HEK293T (cell line): ENCODE data around the gene GPR62.

Source experiments
- CTCF ChIA-PET: fragments of 350-600 bp; formaldehyde crosslinking; extraction: SDS; loops from one replicate; lab custom pipeline; 2021; ENCODE audit warnings: antibody characterized with exemption, inconsistent platforms; lab: Yijun Ruan, JAX
- POLR2A ChIA-PET: fragments of 350-600 bp; formaldehyde crosslinking; extraction: SDS; loops from one replicate; lab custom pipeline; 2020; ENCODE audit warnings: antibody characterized with exemption, inconsistent platforms; lab: Yijun Ruan, JAX
- DNase-seq: peaks from one replicate; pipeline ENCODE4 v3.0.0; 2012; ENCODE audit warnings: mixed read lengths; ENCODE audit errors: extremely low spot score
- ARNT ChIP-seq: fragments of 450-650 bp; IDR thresholded peaks from 2 replicates; pipeline ENCODE4 v1.6.1; 2017; ENCODE audit warnings: mild to moderate bottlenecking
- BHLHE40 ChIP-seq: fragments of 450-650 bp; IDR thresholded peaks from 2 replicates; pipeline ENCODE4 v1.6.1; 2016; ENCODE audit warnings: mild to moderate bottlenecking, moderate library complexity, borderline replicate concordance
- CTBP1 ChIP-seq: fragments of 450-650 bp; IDR thresholded peaks from 2 replicates; pipeline ENCODE4 v1.6.1; 2016; ENCODE audit warnings: borderline replicate concordance
- ELF4 ChIP-seq: fragments of 450-650 bp; IDR thresholded peaks from 2 replicates; pipeline ENCODE4 v1.6.1; 2017; ENCODE audit warnings: antibody characterized with exemption
- FOXA1 ChIP-seq: fragments of 450-650 bp; IDR thresholded peaks from 2 replicates; pipeline ENCODE4 v1.6.1; 2016; ENCODE audit warnings: mild to moderate bottlenecking
- FOXK2 ChIP-seq: fragments of 450-650 bp; IDR thresholded peaks from 2 replicates; pipeline ENCODE4 v1.6.1; 2016; ENCODE audit warnings: mild to moderate bottlenecking
- FOXM1 ChIP-seq: fragments of 450-650 bp; IDR thresholded peaks from 2 replicates; pipeline ENCODE4 v1.6.1; 2017; ENCODE audit warnings: mild to moderate bottlenecking, borderline replicate concordance
- HDGF ChIP-seq: fragments of 450-650 bp; IDR thresholded peaks from 2 replicates; pipeline ENCODE4 v1.6.1; 2017; ENCODE audit warnings: antibody characterized with exemption, borderline replicate concordance
- L3MBTL2 ChIP-seq: fragments of 450-650 bp; conservative IDR thresholded peaks from 2 replicates; pipeline ENCODE4 v1.6.1; 2016; ENCODE audit warnings: mild to moderate bottlenecking
- LEF1 ChIP-seq: fragments of 450-650 bp; IDR thresholded peaks from 2 replicates; pipeline ENCODE4 v1.6.1; 2017; ENCODE audit warnings: mild to moderate bottlenecking, borderline replicate concordance
- NFRKB ChIP-seq: fragments of 450-650 bp; IDR thresholded peaks from 2 replicates; pipeline ENCODE4 v1.6.1; 2016; ENCODE audit warnings: mild to moderate bottlenecking, moderate library complexity
- SP1 ChIP-seq: fragments of 450-650 bp; IDR thresholded peaks from 2 replicates; pipeline ENCODE4 v1.6.1; 2017
- SUZ12 ChIP-seq: fragments of 450-650 bp; IDR thresholded peaks from 2 replicates; pipeline ENCODE4 v1.6.1; 2016; ENCODE audit warnings: mild to moderate bottlenecking
- TARDBP ChIP-seq: fragments of 450-650 bp; IDR thresholded peaks from 2 replicates; pipeline ENCODE4 v1.6.1; 2016
- ZNF384 ChIP-seq: fragments of 450-650 bp; IDR thresholded peaks from 2 replicates; pipeline ENCODE4 v1.6.1; 2016
- TF ChIP-seq, protein P1 (sequence below): fragments of 450-650 bp; IDR thresholded peaks from 2 replicates; pipeline ENCODE4 v1.6.1; 2016

GPR62 gene

DNA sequence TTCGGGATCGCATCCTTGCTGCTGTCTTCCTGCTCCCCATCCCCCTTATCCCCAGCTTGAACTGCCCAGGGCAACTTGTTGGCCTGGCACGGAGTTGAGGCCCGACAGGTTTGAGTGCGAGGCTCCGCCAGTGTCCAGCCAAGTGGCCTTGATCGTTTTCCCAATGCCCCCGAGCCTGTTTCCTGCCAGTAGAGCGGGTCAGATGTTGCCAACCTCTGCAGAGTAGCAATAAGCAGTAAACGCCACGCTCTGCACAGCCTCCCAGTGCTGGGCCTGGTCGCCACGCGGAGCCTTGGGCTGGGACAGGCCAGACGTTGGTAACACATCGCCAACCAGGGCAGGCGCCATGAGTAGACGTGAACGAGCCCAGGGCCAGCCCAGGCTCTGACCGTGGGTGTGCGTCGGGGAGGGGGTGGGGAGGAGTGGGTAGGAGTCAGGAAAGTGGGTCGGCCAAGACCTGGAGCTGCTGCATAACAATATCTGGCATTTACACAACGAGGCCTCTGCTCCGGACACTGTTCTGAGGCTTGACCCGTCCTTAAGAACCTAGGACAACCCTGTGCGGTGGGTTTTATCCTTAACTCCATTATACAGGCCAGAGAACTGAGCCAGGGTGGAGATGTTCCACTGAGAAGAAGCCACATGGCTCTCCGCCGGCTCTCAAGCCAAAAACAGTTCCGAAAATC, 19.2 kb downstream of the GPR62 start:
- DNase-seq = no peak
- ChIA-PET POLR2A (interaction anchor here (0.7 to 4.2 kb wide), 13 partner anchors 9 to 82 kb away, joined by 3 to 52 read pairs (median 6); partner anchors contain the start of genes ACY1, DUSP7, PARP3 and RPL29), CTCF (interaction anchor here (0.7 to 4.5 kb wide), 7 partner anchors 8 to 42 kb away, joined by 3 to 21 read pairs (median 5); partner anchors contain the start of genes ACY1, PARP3 and RRP9)
- TF ChIP-seq FOXA1 (no peak), NFRKB (no peak), ELF4 (no peak), FOXM1 (no peak), HDGF (no peak), ARNT (no peak), BHLHE40 (no peak), L3MBTL2 (no peak)
- TF ChIP-seq, protein P1, sequence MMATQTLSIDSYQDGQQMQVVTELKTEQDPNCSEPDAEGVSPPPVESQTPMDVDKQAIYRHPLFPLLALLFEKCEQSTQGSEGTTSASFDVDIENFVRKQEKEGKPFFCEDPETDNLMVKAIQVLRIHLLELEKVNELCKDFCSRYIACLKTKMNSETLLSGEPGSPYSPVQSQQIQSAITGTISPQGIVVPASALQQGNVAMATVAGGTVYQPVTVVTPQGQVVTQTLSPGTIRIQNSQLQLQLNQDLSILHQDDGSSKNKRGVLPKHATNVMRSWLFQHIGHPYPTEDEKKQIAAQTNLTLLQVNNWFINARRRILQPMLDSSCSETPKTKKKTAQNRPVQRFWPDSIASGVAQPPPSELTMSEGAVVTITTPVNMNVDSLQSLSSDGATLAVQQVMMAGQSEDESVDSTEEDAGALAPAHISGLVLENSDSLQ = no peak

DNA sequence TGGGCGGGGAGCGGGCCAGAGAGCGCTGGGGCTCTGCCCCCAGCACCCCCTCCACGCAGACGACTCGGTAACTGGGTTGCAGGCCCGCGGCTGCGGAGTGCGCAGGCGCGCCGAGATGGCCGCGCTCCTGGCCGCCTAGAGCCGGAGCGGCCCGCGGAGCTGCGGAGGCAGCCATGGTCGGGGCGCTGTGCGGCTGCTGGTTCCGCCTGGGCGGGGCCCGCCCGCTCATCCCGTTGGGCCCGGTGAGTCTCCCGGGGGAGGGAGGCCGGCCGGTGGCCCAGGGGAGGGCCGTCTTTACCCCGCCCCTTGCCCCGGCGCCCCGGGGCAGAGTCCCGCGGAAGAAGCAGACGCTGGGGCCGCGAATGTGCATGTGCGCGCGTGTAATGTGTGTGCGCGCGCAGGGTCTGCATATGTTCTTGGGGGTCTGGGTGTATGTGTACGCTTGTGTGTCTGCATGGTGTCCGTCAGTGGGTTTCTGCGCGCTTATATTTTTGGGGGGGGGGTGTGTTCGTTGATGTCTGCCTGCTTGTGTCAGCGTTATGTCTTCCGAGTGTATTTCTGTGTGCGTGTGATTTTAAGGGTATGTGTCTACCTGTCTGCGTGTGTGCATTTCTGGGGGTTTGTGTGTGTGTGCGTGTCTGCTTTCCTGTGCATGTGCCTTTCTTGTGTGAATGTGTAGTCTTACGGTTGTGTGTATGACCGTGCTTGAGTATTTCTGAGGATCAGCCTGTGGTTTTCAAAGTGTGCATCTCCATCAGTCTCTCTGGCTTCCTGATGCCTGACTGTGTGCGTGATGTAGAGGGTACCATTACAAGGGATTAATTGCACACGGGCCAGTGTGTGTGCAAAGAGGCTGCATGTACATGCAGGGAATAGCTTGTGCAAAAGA, 20.0 kb downstream of the GPR62 start, which contains the start of gene ABHD14A:
TSS of gene ABHD14A (plus strand) at position 102 of the 889 bp plus-strand sequence. CDS start at position 174, 72 bp downstream.
- ChIA-PET CTCF (interaction anchor here (2.4 to 4.5 kb wide), 2 partner anchors 8 to 33 kb away, joined by 14 to 21 read pairs; partner anchors contain the start of genes ACY1, PARP3 and RRP9), POLR2A (interaction anchor here (0.6 to 4.2 kb wide), 10 partner anchors 8 to 269 kb away, joined by 3 to 52 read pairs (median 6); partner anchors contain the start of genes ACY1, PARP3, PCBP4 and RPL29)
- TF ChIP-seq HDGF (no peak), SUZ12 (no peak), L3MBTL2 (no peak; the same call in 1 of the 2 replicates), FOXM1 (no peak), ARNT (no peak), FOXA1 (no peak), CTBP1 (no peak), ELF4 (no peak), SP1 (no peak)
- DNase-seq = peak; percentile 82

- DNase-seq = peak; percentile 54
- TF ChIP-seq ARNT (no peak), ELF4 (no peak), ZNF384 (no peak), FOXA1 (no peak), SUZ12 (no peak), CTBP1 (no peak), LEF1 (no peak), FOXK2 (no peak), HDGF (no peak), TARDBP (no peak), BHLHE40 (no peak), SP1 (no peak), L3MBTL2 (no peak), FOXM1 (no peak), NFRKB (no peak)
- TF ChIP-seq, protein P1 = no peak
- ChIA-PET CTCF (no interaction called here), POLR2A (interaction anchor here (0.6 to 4.2 kb wide), 4 partner anchors 9 to 34 kb away, joined by 3 to 52 read pairs (median 5); partner anchors contain the start of genes PARP3, PCBP4, RPL29 and RRP9)
Measured at GRCh38 chr3:51975852-51976549, 20.8 kb downstream of the GPR62 start.

GRCh38 chr3:51977446-51978142, 22.4 kb downstream of the GPR62 start:
- TF ChIP-seq ELF4 = no peak
- POLR2A ChIA-PET = interaction anchor here (0.6 to 2.0 kb wide), 3 partner anchors 8 to 18 kb away, joined by 3 to 6 read pairs (median 4); partner anchors contain the start of gene RPL29
- DNase-seq = no peak
- CTCF ChIA-PET = no interaction called here

GRCh38 chr3:51978143-51978502, 22.9 kb downstream of the GPR62 start:
- CTCF ChIA-PET = no interaction called here
- DNase-seq = no peak
- POLR2A ChIA-PET = interaction anchor here (1.7 to 1.8 kb wide), 2 partner anchors 9 to 17 kb away, joined by 3 to 10 read pairs; partner anchors contain the start of gene RPL29
- TF ChIP-seq SUZ12 (no peak), NFRKB (no peak), BHLHE40 (no peak), ARNT (no peak), FOXK2 (no peak), L3MBTL2 (no peak), SP1 (no peak), FOXA1 (no peak), LEF1 (no peak), FOXM1 (no peak)
